GM08714 (cell line): ENCODE data around the gene UBE2G2.
A peak's percentile ranks its signal among the peaks of the same experiment; 100 is the strongest.
"Not testable (repeated sequence)": the region's sequence is repeated elsewhere in the genome, so short reads cannot be mapped to it uniquely, and the experiment has no call there.

Experiments
- H3K4me3 ChIP-seq: fragments of 200-500 bp; sonication (Bioruptor generic); 2 replicates; pipeline ENCODE4 v1.5.1; 2014; ENCODE audit warnings: mild to moderate bottlenecking, low read length, inconsistent platforms
- ZNF274 ChIP-seq: IDR thresholded peaks from 2 replicates; pipeline ENCODE4 v1.6.1; 2012; ENCODE audit warnings: mild to moderate bottlenecking, low read depth, low read length

UBE2G2 gene

GRCh38 chr21:44842087-44842486 lies 40.5 kb upstream of the UBE2G2 start:
- H3K4me3 ChIP-seq, result no peak overlapping the region
- TF ChIP-seq ZNF274, result no peak

GRCh38 chr21:44840771-44841170 lies 39.2 kb upstream of the UBE2G2 start:
- no peak for TF ChIP-seq ZNF274
- no peak overlapping the region for H3K4me3 ChIP-seq

GRCh38 chr21:44838951-44839350 lies 37.3 kb upstream of the UBE2G2 start:
- H3K4me3 ChIP-seq, result no peak overlapping the region
- TF ChIP-seq ZNF274, result no peak

- no peak for TF ChIP-seq ZNF274
- H3K4me3 ChIP-seq, result no peak overlapping the region
These were observed 36.6 kb upstream of the UBE2G2 start for GRCh38 chr21:44838039-44838895.

- TF ChIP-seq ZNF274, result no peak
- no peak overlapping the region for H3K4me3 ChIP-seq
These were observed 35.9 kb upstream of the UBE2G2 start for GRCh38 chr21:44837537-44837936.

GRCh38 chr21:44836666-44837471 lies 35.2 kb upstream of the UBE2G2 start:
- TF ChIP-seq ZNF274, result no peak
- H3K4me3 ChIP-seq, result no peak overlapping the region

- no peak overlapping the region for H3K4me3 ChIP-seq
- no peak for TF ChIP-seq ZNF274
These were observed 34.7 kb upstream of the UBE2G2 start for GRCh38 chr21:44836349-44836665.

GRCh38 chr21:44835647-44835973 lies 34.0 kb upstream of the UBE2G2 start:
- no peak overlapping the region for H3K4me3 ChIP-seq
- no peak for TF ChIP-seq ZNF274

GRCh38 chr21:44834951-44835646 lies 33.5 kb upstream of the UBE2G2 start:
- TF ChIP-seq ZNF274, result no peak
- H3K4me3 ChIP-seq, result no peak overlapping the region

GRCh38 chr21:44834231-44834950 lies 32.8 kb upstream of the UBE2G2 start:
- H3K4me3 ChIP-seq, result no peak overlapping the region
- TF ChIP-seq ZNF274, result no peak

- TF ChIP-seq ZNF274, result no peak
These were observed 32.0 kb upstream of the UBE2G2 start for GRCh38 chr21:44833663-44834062.

GRCh38 chr21:44832516-44833255 lies 31.1 kb upstream of the UBE2G2 start:
- H3K4me3 ChIP-seq, result not testable (repeated sequence)

More at GRCh38 chr21:44833663-44834062, 32.0 kb upstream of the UBE2G2 start:
- no peak overlapping the region for H3K4me3 ChIP-seq

- TF ChIP-seq ZNF274, result no peak
These were observed 29.7 kb upstream of the UBE2G2 start for GRCh38 chr21:44831227-44831860.

More at GRCh38 chr21:44831227-44831860, 29.7 kb upstream of the UBE2G2 start:
- peak overlapping the region; percentile 14; the same call in 1 of the 2 replicates for H3K4me3 ChIP-seq
